Neural crest cell (in vitro differentiated cells): Measurements from ENCODE around the gene FGF12. TPM values are rescaled to one million over a fixed set of nuclear protein-coding genes. Genes with fewer than 3 reads are reported as not detected.

ENCODE experiments used
- DNase-seq: peaks from one replicate; pipeline ENCODE4 v3.0.0; 2021; ENCODE audit warnings: low read depth, mixed read lengths, low spot score
- H3K27ac Mint-ChIP-seq: one replicate; pipeline ENCODE4 v1.8.0; 2021; ENCODE audit warnings: mild to moderate bottlenecking, mixed read lengths; ENCODE audit not compliant: unreplicated experiment
- H3K27me3 Mint-ChIP-seq: 2 replicates; pipeline ENCODE4 v1.8.0; 2021; ENCODE audit warnings: low read depth, mild to moderate bottlenecking, mixed read lengths
- H3K36me3 Mint-ChIP-seq: 2 replicates; pipeline ENCODE4 v1.8.0; 2021; ENCODE audit warnings: low read depth, mild to moderate bottlenecking, mixed read lengths
- H3K4me1 Mint-ChIP-seq: 2 replicates; pipeline ENCODE4 v1.8.0; 2021; ENCODE audit warnings: mixed read lengths
- H3K4me3 Mint-ChIP-seq: one replicate; pipeline ENCODE4 v1.8.0; 2021; ENCODE audit warnings: mild to moderate bottlenecking, mixed read lengths
- H3K9me3 Mint-ChIP-seq: 2 replicates; pipeline ENCODE4 v1.8.0; 2021; ENCODE audit warnings: mixed read lengths
- total RNA-seq: library from RNA; stranded (reverse); gene quantifications from 2 replicates; pipeline ENCODE4 v1.2.1, GENCODE V29; 2021
- TF ChIP-seq, protein P1 (sequence below): fragments of 200-600 bp; sonication (generic); conservative IDR thresholded peaks from 2 replicates; pipeline ENCODE4 v1.5.0; 2021; ENCODE audit warnings: antibody characterized with exemption, mild to moderate bottlenecking

FGF12 gene
- total RNA-seq, 1 donor from 2014 or later, result 4.0 TPM

DNA sequence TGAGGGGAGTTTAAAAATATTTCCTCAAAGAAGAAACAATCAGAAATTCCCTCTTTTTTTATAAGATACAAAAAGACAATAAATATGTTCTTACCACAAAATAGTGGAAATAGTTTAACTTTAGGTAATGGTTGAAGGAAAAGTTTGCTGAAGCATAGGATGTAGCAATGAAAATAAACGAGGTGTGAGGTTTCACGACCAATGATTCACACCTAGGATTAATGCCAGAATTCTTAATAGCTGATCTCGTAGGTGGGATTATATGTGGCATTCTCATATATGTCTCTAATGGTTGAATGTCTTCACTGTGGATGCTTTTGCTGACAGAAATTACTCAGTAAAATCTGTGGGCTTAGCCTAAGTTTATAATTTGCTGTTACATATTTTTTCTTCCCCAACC lies 467.7 kb downstream of the FGF12 start:
- Mint-ChIP-seq H3K9me3 (no peaks in the 10 kb centered on the region), H3K4me1 (no peaks in the 10 kb centered on the region), H3K27ac (no peak overlapping the region), H3K4me3 (no peak overlapping the region), H3K36me3 (no peaks in the 10 kb centered on the region), H3K27me3 (peaks cover 47% of the 10 kb centered on the region)
- TF ChIP-seq, protein P1, sequence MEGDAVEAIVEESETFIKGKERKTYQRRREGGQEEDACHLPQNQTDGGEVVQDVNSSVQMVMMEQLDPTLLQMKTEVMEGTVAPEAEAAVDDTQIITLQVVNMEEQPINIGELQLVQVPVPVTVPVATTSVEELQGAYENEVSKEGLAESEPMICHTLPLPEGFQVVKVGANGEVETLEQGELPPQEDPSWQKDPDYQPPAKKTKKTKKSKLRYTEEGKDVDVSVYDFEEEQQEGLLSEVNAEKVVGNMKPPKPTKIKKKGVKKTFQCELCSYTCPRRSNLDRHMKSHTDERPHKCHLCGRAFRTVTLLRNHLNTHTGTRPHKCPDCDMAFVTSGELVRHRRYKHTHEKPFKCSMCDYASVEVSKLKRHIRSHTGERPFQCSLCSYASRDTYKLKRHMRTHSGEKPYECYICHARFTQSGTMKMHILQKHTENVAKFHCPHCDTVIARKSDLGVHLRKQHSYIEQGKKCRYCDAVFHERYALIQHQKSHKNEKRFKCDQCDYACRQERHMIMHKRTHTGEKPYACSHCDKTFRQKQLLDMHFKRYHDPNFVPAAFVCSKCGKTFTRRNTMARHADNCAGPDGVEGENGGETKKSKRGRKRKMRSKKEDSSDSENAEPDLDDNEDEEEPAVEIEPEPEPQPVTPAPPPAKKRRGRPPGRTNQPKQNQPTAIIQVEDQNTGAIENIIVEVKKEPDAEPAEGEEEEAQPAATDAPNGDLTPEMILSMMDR, result no peak
- no peak for DNase-seq

DNA sequence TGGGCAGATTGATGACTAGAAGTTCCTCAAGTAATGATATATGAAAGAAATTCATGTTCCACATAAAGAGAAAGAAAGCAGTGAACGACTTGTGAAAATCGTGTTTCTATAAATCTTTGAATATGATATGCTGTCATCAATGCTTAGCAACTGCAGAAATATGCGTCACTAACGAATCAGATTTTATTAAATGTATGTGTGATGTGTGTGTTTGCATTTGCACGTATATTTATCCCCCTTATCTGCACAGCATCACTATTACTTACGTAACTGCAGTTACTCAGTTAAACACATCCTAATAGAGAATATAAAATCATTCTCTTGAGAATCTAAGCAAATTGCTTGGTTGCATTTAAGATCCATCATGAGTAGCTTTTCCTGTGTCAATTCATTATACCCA lies 468.6 kb downstream of the FGF12 start:
- TF ChIP-seq, protein P1, result no peak
- Mint-ChIP-seq H3K36me3 (no peaks in the 10 kb centered on the region), H3K4me3 (no peak overlapping the region), H3K4me1 (no peaks in the 10 kb centered on the region), H3K27me3 (peaks cover 51% of the 10 kb centered on the region), H3K27ac (no peak overlapping the region), H3K9me3 (no peaks in the 10 kb centered on the region)
- no peak for DNase-seq

DNA sequence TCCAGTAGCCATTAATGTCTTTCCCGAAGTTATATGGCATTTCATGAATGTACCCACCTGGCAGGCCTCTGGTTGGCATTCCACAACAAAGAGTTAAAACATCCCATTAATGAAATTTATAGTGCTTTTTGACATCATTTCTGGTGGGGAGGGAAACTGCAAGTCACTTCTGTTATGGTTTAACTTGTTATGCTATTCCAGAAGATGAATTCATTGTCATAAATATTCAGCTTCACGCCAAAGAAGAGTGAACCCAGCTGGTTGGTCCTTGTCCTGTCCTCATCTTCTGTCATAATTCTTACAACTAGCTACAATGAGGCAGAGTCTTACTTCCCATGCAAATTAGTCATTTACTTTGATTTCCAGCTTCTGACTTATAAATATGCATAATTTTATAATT lies 471.5 kb downstream of the FGF12 start:
- Mint-ChIP-seq H3K27ac (no peak overlapping the region), H3K27me3 (peaks cover 65% of the 10 kb centered on the region)

DNA sequence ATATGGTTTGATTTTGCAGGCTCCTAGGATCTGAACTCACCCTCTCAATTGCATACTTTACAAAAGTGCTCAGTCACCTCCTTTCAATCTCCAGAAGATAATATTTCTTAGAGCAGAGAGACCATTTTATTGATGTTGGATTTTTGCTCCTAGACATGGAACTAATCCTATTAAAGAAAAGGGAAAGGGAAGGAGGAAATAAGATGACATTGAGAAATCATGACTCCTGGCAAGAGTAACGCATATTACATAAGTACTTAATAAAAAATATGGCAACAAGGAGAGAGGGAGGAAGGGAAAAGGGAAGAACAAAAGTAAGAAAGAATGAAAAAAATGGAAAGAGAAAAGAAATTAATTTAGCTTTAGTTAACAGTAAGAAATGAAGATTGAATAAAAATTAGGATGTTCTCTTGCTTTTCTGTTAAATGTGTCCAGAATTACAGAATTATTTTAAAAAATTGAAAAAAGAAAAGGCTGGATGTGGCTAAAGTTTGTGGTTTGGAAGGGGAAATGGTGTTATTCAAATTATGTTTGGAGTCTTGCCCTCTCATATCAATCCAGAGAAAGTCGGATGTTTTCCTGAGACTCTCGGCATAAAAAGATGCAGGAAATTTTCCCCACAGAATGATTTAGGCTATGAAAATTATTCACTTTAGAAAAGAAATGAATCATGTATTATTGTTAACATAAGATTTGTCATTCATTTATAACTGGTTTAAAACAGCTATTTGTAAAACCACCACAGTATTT lies 474.0 kb downstream of the FGF12 start:
- TF ChIP-seq, protein P1, result no peak
- H3K36me3 Mint-ChIP-seq, result no peaks in the 10 kb centered on the region
- no peak overlapping the region for H3K27ac Mint-ChIP-seq
- H3K4me3 Mint-ChIP-seq, result no peak overlapping the region
- H3K27me3 Mint-ChIP-seq, result peaks cover 74% of the 10 kb centered on the region
- DNase-seq, result no peak
- peaks cover 13% of the 10 kb centered on the region for H3K4me1 Mint-ChIP-seq
- no peaks in the 10 kb centered on the region for H3K9me3 Mint-ChIP-seq

More for the DNA sequence above, 471.5 kb downstream of the FGF12 start:
- no peak overlapping the region for H3K4me3 Mint-ChIP-seq
- no peaks in the 10 kb centered on the region for H3K9me3 Mint-ChIP-seq
- no peaks in the 10 kb centered on the region for H3K4me1 Mint-ChIP-seq
- TF ChIP-seq, protein P1, result no peak
- no peaks in the 10 kb centered on the region for H3K36me3 Mint-ChIP-seq
- no peak for DNase-seq

DNA sequence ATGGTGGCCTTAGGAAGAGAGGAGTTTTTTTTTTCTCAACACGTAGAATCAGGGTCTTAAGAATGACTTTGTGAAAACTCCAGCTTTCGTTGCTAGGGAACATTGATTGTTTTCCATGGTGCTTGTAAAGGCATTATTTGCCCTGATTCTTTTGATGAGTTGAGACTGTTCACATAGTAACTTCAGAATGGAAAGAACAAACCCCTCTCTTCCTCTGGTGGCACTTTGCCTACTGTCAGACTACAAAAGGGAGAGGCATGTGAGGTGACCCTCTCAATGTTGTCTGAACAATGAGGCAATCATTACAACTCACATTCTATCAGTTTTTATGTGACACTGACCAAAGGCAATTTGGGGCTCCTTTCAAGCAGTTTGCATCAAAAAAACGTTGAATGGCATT lies 477.8 kb downstream of the FGF12 start:
- peak overlapping the region; percentile 37 for H3K27ac Mint-ChIP-seq
- no peak for DNase-seq
- no peaks in the 10 kb centered on the region for H3K9me3 Mint-ChIP-seq
- H3K4me1 Mint-ChIP-seq, result peaks cover 13% of the 10 kb centered on the region
- no peaks in the 10 kb centered on the region for H3K36me3 Mint-ChIP-seq
- peaks cover 75% of the 10 kb centered on the region for H3K27me3 Mint-ChIP-seq
- TF ChIP-seq, protein P1, result no peak
- H3K4me3 Mint-ChIP-seq, result no peak overlapping the region
